ENCODE measurements around the gene NKAIN2.

Gene NKAIN2

GRCh38 chr6:123808556-123808955 lies 4.9 kb downstream of the NKAIN2 start:
- no peak for DNase-seq (ENCODE audit: low read depth)

GRCh38 chr6:123810214-123810613 lies 6.5 kb downstream of the NKAIN2 start:
- no peak for DNase-seq (ENCODE audit: low read depth)

- no peak for DNase-seq (ENCODE audit: low read depth)
Measured at GRCh38 chr6:123810948-123811347, 7.3 kb downstream of the NKAIN2 start.

GRCh38 chr6:123811378-123811777 lies 7.7 kb downstream of the NKAIN2 start:
- no peak for DNase-seq (ENCODE audit: low read depth)

GRCh38 chr6:123812621-123813020 lies 9.0 kb downstream of the NKAIN2 start:
- DNase-seq (ENCODE audit: low read depth): no peak

GRCh38 chr6:123821112-123821511 lies 17.4 kb downstream of the NKAIN2 start:
- no peak for DNase-seq (ENCODE audit: low read depth)

- DNase-seq (ENCODE audit: low read depth): no peak
Measured at GRCh38 chr6:123829302-123829953, 25.8 kb downstream of the NKAIN2 start.

- DNase-seq (ENCODE audit: low read depth): no peak
Measured at GRCh38 chr6:123830120-123830519, 26.5 kb downstream of the NKAIN2 start.

GRCh38 chr6:123838505-123839234 lies 35.0 kb downstream of the NKAIN2 start:
- no peak for DNase-seq (ENCODE audit: low read depth)

- no peak for DNase-seq (ENCODE audit: low read depth)
Measured at GRCh38 chr6:123841067-123841896, 37.6 kb downstream of the NKAIN2 start.

GRCh38 chr6:123844011-123844410 lies 40.3 kb downstream of the NKAIN2 start:
- no peak for DNase-seq (ENCODE audit: low read depth)

- DNase-seq (ENCODE audit: low read depth): no peak
Measured at GRCh38 chr6:123848347-123848746, 44.7 kb downstream of the NKAIN2 start.

- no peak for DNase-seq (ENCODE audit: low read depth)
Measured at GRCh38 chr6:123849406-123849805, 45.7 kb downstream of the NKAIN2 start.

- DNase-seq (ENCODE audit: low read depth): no peak
Measured at GRCh38 chr6:123850555-123850954, 46.9 kb downstream of the NKAIN2 start.

GRCh38 chr6:123854201-123854600 lies 50.5 kb downstream of the NKAIN2 start:
- DNase-seq (ENCODE audit: low read depth): no peak

GRCh38 chr6:123855506-123855905 lies 51.8 kb downstream of the NKAIN2 start:
- no peak for DNase-seq (ENCODE audit: low read depth)

GRCh38 chr6:123859291-123859690 lies 55.6 kb downstream of the NKAIN2 start:
- no peak for DNase-seq (ENCODE audit: low read depth)

GRCh38 chr6:123869334-123869733 lies 65.7 kb downstream of the NKAIN2 start:
- DNase-seq (ENCODE audit: low read depth): no peak

- DNase-seq (ENCODE audit: low read depth): no peak
Measured at GRCh38 chr6:123873974-123874373, 70.3 kb downstream of the NKAIN2 start.

GRCh38 chr6:123875784-123876183 lies 72.1 kb downstream of the NKAIN2 start:
- DNase-seq (ENCODE audit: low read depth): no peak

GRCh38 chr6:123879749-123880148 lies 76.1 kb downstream of the NKAIN2 start:
- DNase-seq (ENCODE audit: low read depth): no peak

- DNase-seq (ENCODE audit: low read depth): no peak
Measured at GRCh38 chr6:123888771-123889513, 85.3 kb downstream of the NKAIN2 start.
